Endothelial cell of umbilical vein (primary cell): ENCODE measurements around the gene ZBTB7B. TPM values are rescaled to one million over a fixed set of nuclear protein-coding genes. Genes with fewer than 3 reads are reported as not detected.

Source experiments
- BruUV-seq: library from RNA; stranded (reverse); fragments of 400-500 nt; replicated peaks from 2 replicates; lab custom pipeline; 2021; lab: Mats Ljungman, UMichigan
- CTCF ChIA-PET: fragments of 300-600, 350-600 bp; sonication (Branson Sonifier 250); formaldehyde crosslinking; loops from one replicate; lab custom pipeline; 2021; ENCODE audit warnings: antibody characterized with exemption, inconsistent platforms; lab: Charles Lee
- POLR2A ChIA-PET: fragments of 300-600, 350-600 bp; sonication (Branson Sonifier 250); formaldehyde crosslinking; loops from one replicate; lab custom pipeline; 2021; ENCODE audit warnings: antibody characterized with exemption, inconsistent platforms; lab: Charles Lee
- DNase-seq: peaks from one replicate; pipeline ENCODE4 v3.0.0-alpha.2; 2011; ENCODE audit warnings: low read depth, low spot score
- FAIRE-seq: peaks from 2 replicates; lab custom pipeline; 2011; peaks lifted over from hg19 to GRCh38; lab: Jason Lieb, UNC
- H2AFZ ChIP-seq: 2 replicates; pipeline ENCODE4 v1.6.0; 2012; ENCODE audit warnings: low read depth, low read length, control low read depth, inconsistent platforms
- H3K27ac ChIP-seq: 2 replicates; pipeline ENCODE4 v1.5.1; 2011; ENCODE audit warnings: low read depth, mild to moderate bottlenecking, control low read depth, low read length, moderate library complexity; ENCODE audit not compliant: insufficient read depth
- H3K27me3 ChIP-seq, 2 experiments: 2 replicates each; pipeline versions ENCODE4 v1.6.0 to v1.6.1; 2011; ENCODE audit warnings: low read length in 2 of 2, mixed read lengths in 1 of 2; ENCODE audit not compliant: control insufficient read depth in 2 of 2, insufficient read depth in 2 of 2
- H3K36me3 ChIP-seq, 2 experiments: 2 replicates in 1 of 2; 3 replicates in 1 of 2; pipeline ENCODE4 v1.5.1; 2011; ENCODE audit warnings: low read length in 2 of 2, mild to moderate bottlenecking in 1 of 2, moderate library complexity in 1 of 2; ENCODE audit not compliant: control insufficient read depth in 2 of 2, insufficient read depth in 2 of 2; ENCODE audit errors: extremely low read depth in 1 of 2
- H3K4me1 ChIP-seq: 3 replicates; pipeline ENCODE4 v1.5.1; 2011; ENCODE audit warnings: mild to moderate bottlenecking, low read length; ENCODE audit not compliant: control insufficient read depth, insufficient read depth; ENCODE audit errors: extremely low read depth
- H3K4me2 ChIP-seq: 2 replicates; pipeline ENCODE4 v1.6.1; 2011; ENCODE audit warnings: low read length, control low read depth, mixed read lengths; ENCODE audit not compliant: insufficient read depth
- H3K4me3 ChIP-seq, 3 experiments: fragments of 200-600 bp in 1 of 3; sonication (generic), shearing (Covaris generic) in 1 of 3; replicated peaks in 1 of 3; 2 replicates each; pipeline ENCODE4 v1.5.1; 2011 to 2016; ENCODE audit warnings: control low read depth in 3 of 3, low read length in 3 of 3, mild to moderate bottlenecking in 2 of 3, inconsistent platforms in 1 of 3, low read depth in 1 of 3, moderate library complexity in 1 of 3; ENCODE audit not compliant: insufficient read depth in 1 of 3
- H3K79me2 ChIP-seq: 2 replicates; pipeline ENCODE4 v1.6.0; 2012; ENCODE audit warnings: low read length, inconsistent platforms; ENCODE audit not compliant: control insufficient read depth, insufficient read depth
- H3K9ac ChIP-seq: replicated peaks from 2 replicates; pipeline ENCODE3; 2011; ENCODE audit warnings: low read length, control low read depth; ENCODE audit not compliant: insufficient read depth; ENCODE audit errors: extremely low read depth
- H3K9me1 ChIP-seq: replicated peaks from 3 replicates; pipeline ENCODE4 v1.6.0; 2011; ENCODE audit warnings: mild to moderate bottlenecking, low read length; ENCODE audit not compliant: control insufficient read depth, insufficient read depth; ENCODE audit errors: extremely low read depth
- H3K9me3 ChIP-seq: replicated peaks from 2 replicates; pipeline ENCODE4 v1.5.1; 2012; ENCODE audit warnings: low read length, inconsistent platforms; ENCODE audit not compliant: control insufficient read depth, insufficient read depth
- H4K20me1 ChIP-seq: replicated peaks from 2 replicates; pipeline ENCODE3; 2011; ENCODE audit warnings: mild to moderate bottlenecking, low read length; ENCODE audit not compliant: control insufficient read depth, insufficient read depth; ENCODE audit errors: extremely low read depth
- EZH2 ChIP-seq: IDR thresholded peaks from 2 replicates; pipeline ENCODE4 v1.6.1; 2012; ENCODE audit warnings: borderline replicate concordance, low read depth, mild to moderate bottlenecking, moderate library complexity, low read length, inconsistent platforms; ENCODE audit not compliant: severe bottlenecking
- FOS ChIP-seq: IDR thresholded peaks from 2 replicates; pipeline ENCODE4 v1.6.1; 2011; ENCODE audit warnings: mild to moderate bottlenecking, low read length, moderate library complexity, borderline replicate concordance; ENCODE audit not compliant: insufficient read depth
- JUN ChIP-seq: IDR thresholded peaks from 2 replicates; pipeline ENCODE4 v1.6.1; 2011; ENCODE audit warnings: borderline replicate concordance, low read depth; ENCODE audit not compliant: insufficient read length, insufficient read depth
- MAX ChIP-seq: IDR thresholded peaks from 2 replicates; pipeline ENCODE4 v1.6.1; 2011; ENCODE audit not compliant: insufficient read depth, insufficient read length
- MYC ChIP-seq: IDR thresholded peaks from one replicate; pipeline ENCODE4 v1.6.1; 2011; ENCODE audit warnings: mild to moderate bottlenecking, low read depth, low read length
- POLR2A ChIP-seq: IDR thresholded peaks from 2 replicates; pipeline ENCODE4 v1.6.1; 2012; ENCODE audit warnings: low read depth, mild to moderate bottlenecking, control low read depth, low read length
- POLR2AphosphoS5 ChIP-seq: IDR thresholded peaks from 2 replicates; pipeline ENCODE4 v1.6.1; 2012; ENCODE audit warnings: low read depth, mild to moderate bottlenecking, control low read depth, low read length, moderate library complexity; ENCODE audit not compliant: insufficient read depth
- dilution Hi-C: fragments of 300-500 bp; cut with MboI; formaldehyde crosslinking; loops from one replicate; pipeline ENCODE4 v1.15.0; 2019; ENCODE audit warnings: low sequenced_read_pairs; ENCODE audit not compliant: extremely low pct_ligation_motif_present
- intact Hi-C: fragments of 100-400 bp; cut with micrococcal nuclease; formaldehyde crosslinking; loops from one replicate; pipeline ENCODE4 v1.10.0; 2022
- polyA plus RNA-seq, 4 experiments: library from polyadenylated mRNA; depleted of rRNA in 3 of 4; stranded (reverse) in 3 of 4; unstranded in 1 of 4; fragments of >200 nt; gene quantifications; 2 replicates each; pipeline versions ENCODE4 v1.2.1 to v1.2.3, GENCODE V29; 2011 to 2012; ENCODE audit warnings: missing spikeins in 1 of 4
- total RNA-seq: library from RNA; stranded (reverse); gene quantifications from 2 replicates; pipeline ENCODE4 v1.2.3, GENCODE V29; 2021

The ZBTB7B gene
- total and polyA plus RNA-seq, 2 donors (not counting 3 experiments of a cell fraction or from before 2014, with no cell fraction given) = 20.0 to 26.2 TPM

GRCh38 chr1:155043793-155044192 lies 41.2 kb downstream of the ZBTB7B start:
- Histone ChIP-seq H4K20me1 (no peaks in the 10 kb centered on the region), H2AFZ (no peak overlapping the region), H3K9ac (no peak overlapping the region), H3K4me3 (no peak overlapping the region), H3K79me2 (no peaks in the 10 kb centered on the region), H3K9me1 (no peaks in the 10 kb centered on the region), H3K4me1 (peaks cover 13% of the 10 kb centered on the region), H3K27ac (no peak overlapping the region), H3K36me3 (no peaks in the 10 kb centered on the region), H3K27me3 (no peaks in the 10 kb centered on the region), H3K9me3 (no peaks in the 10 kb centered on the region), H3K4me2 (no peak overlapping the region)
- ChIA-PET POLR2A (interaction anchor here (0.6 to 0.8 kb wide), 2 partner anchors 41 to 160 kb away, joined by 7 to 8 read pairs; no protein-coding TSS in a partner anchor), CTCF (interaction anchor here (0.7 to 4.5 kb wide), 23 partner anchors 10 to 435 kb away, joined by 3 to 67 read pairs (median 6); partner anchors contain the start of genes DCST1, DCST2, EFNA3 and EFNA4)
- dilution Hi-C loops (no loop called here), intact Hi-C loops (loop anchor here (2.0 kb wide), 1 partner anchor 41 kb away; the partner anchor contains the start of gene ZBTB7B)
- no peak for DNase-seq
- no peak for TF ChIP-seq MYC
- FAIRE-seq = no peak
- BruUV-seq = no TSS peak

GRCh38 chr1:155044365-155044764 lies 41.8 kb downstream of the ZBTB7B start:
- ChIA-PET CTCF (interaction anchor here (0.5 to 4.5 kb wide), 30 partner anchors 10 to 128 kb away, joined by 3 to 67 read pairs (median 4); partner anchors contain the start of genes DCST1, DCST2, EFNA3 and EFNA4), POLR2A (interaction anchor here (0.6 to 0.8 kb wide), 3 partner anchors 40 to 485 kb away, joined by 3 to 8 read pairs (median 7); no protein-coding TSS in a partner anchor)
- H3K27ac ChIP-seq = no peak overlapping the region
- FAIRE-seq = no peak
- dilution Hi-C loops = no loop called here
- H3K4me1 ChIP-seq = peaks cover 12% of the 10 kb centered on the region
- no peaks in the 10 kb centered on the region for H4K20me1 ChIP-seq
- no peaks in the 10 kb centered on the region for H3K36me3 ChIP-seq
- no peak overlapping the region for H3K4me2 ChIP-seq
- TF ChIP-seq MYC (no peak), POLR2A (no peak), FOS (no peak), POLR2AphosphoS5 (no peak), MAX (no peak), JUN (no peak), EZH2 (no peak)
- intact Hi-C loops = loop anchor here (2.0 kb wide), 1 partner anchor 42 kb away; the partner anchor contains the start of gene ZBTB7B
- BruUV-seq = no TSS peak
- H3K9me1 ChIP-seq = no peaks in the 10 kb centered on the region
- no peak overlapping the region for H3K9ac ChIP-seq
- H2AFZ ChIP-seq = peak overlapping the region; percentile 82
- no peak overlapping the region for H3K4me3 ChIP-seq
- DNase-seq = no peak
- no peaks in the 10 kb centered on the region for H3K9me3 ChIP-seq
- H3K79me2 ChIP-seq = no peaks in the 10 kb centered on the region
- no peaks in the 10 kb centered on the region for H3K27me3 ChIP-seq
